Neural cell (in vitro differentiated cells): ENCODE data around the gene SEC23IP.

Experiments
- CTCF ChIP-seq: fragments of 450-650 bp; IDR thresholded peaks from 2 replicates; pipeline ENCODE4 v1.5.1; 2014; ENCODE audit warnings: antibody characterized with exemption, mild to moderate bottlenecking, moderate library complexity; ENCODE audit not compliant: poor library complexity, severe bottlenecking
- EZH2 ChIP-seq: fragments of 200-600, 300-800 bp; shearing (Covaris generic), sonication (generic); IDR thresholded peaks from 2 replicates; pipeline ENCODE4 v1.6.1; 2014; ENCODE audit warnings: antibody characterized with exemption, low read length, borderline replicate concordance, mild to moderate bottlenecking; ENCODE audit not compliant: insufficient read depth, poor library complexity, severe bottlenecking
- RAD21 ChIP-seq: fragments of 450-650 bp; conservative IDR thresholded peaks from 2 replicates; pipeline ENCODE4 v1.6.1; 2014; ENCODE audit warnings: antibody characterized with exemption, mild to moderate bottlenecking, moderate library complexity
- REST ChIP-seq: IDR thresholded peaks from 2 replicates; pipeline ENCODE4 v1.6.1; 2012; ENCODE audit warnings: borderline replicate concordance

DNA sequence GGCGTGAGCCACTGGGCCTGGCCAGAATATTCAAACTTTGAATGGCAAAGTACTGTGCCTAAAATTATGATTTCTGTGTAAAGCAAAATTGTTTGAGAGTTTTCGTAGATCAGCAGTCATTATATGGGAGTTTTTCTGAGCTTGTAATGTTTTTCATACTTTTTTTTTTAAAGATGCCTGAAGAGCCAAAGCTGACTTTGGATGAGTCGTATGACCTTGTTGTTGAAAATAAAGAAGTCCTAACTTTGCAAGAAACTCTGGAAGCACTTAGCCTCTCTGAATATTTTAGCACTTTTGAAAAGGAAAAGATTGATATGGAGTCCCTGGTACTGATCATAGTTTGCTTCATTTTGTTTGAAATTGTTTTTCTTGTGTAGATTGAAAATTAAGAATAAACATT is 26.7 kb downstream of the SEC23IP start:
- no peak for TF ChIP-seq EZH2
- no peak for TF ChIP-seq CTCF
- TF ChIP-seq RAD21, result no peak
- no peak for TF ChIP-seq REST
